Fibroblast of lung (primary cell): ENCODE measurements around the gene FIP1L1.

Source experiments
- EZH2 ChIP-seq: IDR thresholded peaks from 2 replicates; pipeline ENCODE4 v1.5.1; 2012; ENCODE audit warnings: low read length, control low read depth, mild to moderate bottlenecking; ENCODE audit errors: missing control alignments
- TF ChIP-seq, protein P1 (sequence below), 2 donors: IDR thresholded peaks in 1 of 2; conservative IDR thresholded peaks in 1 of 2; 1 replicate in 1 of 2; 2 replicates in 1 of 2; pipeline ENCODE4 v1.5.1; 2011 to 2012; ENCODE audit warnings: low read length in 2 of 2, control low read depth in 1 of 2, inconsistent platforms in 1 of 2, low read depth in 1 of 2, mild to moderate bottlenecking in 1 of 2

DNA sequence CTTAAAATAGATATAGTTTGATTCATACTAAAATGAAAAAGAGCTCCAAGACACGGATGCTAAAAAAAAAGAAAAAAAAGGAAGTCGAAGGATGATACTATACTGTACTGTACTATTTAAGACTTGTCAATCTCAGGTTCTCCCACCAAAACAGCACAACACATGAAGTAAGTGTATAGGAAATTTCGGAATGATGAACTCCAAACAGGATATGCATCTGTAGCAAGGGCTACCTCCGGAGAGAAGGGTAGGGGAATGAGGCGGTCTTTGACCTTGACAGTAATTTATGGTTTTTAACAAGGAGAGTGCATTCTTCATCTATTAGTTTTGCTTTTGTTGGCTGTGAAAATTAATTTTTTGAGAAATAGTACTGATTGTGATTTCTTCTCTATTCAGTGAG is 541 bp upstream of the FIP1L1 start:
- TF ChIP-seq, protein P1, sequence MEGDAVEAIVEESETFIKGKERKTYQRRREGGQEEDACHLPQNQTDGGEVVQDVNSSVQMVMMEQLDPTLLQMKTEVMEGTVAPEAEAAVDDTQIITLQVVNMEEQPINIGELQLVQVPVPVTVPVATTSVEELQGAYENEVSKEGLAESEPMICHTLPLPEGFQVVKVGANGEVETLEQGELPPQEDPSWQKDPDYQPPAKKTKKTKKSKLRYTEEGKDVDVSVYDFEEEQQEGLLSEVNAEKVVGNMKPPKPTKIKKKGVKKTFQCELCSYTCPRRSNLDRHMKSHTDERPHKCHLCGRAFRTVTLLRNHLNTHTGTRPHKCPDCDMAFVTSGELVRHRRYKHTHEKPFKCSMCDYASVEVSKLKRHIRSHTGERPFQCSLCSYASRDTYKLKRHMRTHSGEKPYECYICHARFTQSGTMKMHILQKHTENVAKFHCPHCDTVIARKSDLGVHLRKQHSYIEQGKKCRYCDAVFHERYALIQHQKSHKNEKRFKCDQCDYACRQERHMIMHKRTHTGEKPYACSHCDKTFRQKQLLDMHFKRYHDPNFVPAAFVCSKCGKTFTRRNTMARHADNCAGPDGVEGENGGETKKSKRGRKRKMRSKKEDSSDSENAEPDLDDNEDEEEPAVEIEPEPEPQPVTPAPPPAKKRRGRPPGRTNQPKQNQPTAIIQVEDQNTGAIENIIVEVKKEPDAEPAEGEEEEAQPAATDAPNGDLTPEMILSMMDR (conservative IDR thresholded peaks at IDR 0.05 in 1 of 2, IDR thresholded peaks at IDR 0.05 in 1 of 2; ENCODE audit: low read depth in 1 of 2, low read length in 2 of 2): no peak
- no peak for TF ChIP-seq EZH2
